Effector memory CD8-positive, alpha-beta T cell (primary cell): ENCODE results near the gene VTI1A.
"Not testable (repeated sequence)": the region's sequence is repeated elsewhere in the genome, so short reads cannot be mapped to it uniquely, and the experiment has no call there.

ENCODE experiments used
- ATAC-seq: fragments of 150-1000 bp; cut with Tn5 transposase; replicated peaks from 2 replicates; pipeline ENCODE4 v1.10.0; 2021; ENCODE audit warnings: mild to moderate bottlenecking, moderate library complexity
- DNase-seq, 3 experiments: peaks; one replicate each; pipeline ENCODE4 v3.0.0; 2021
- H3K27ac Mint-ChIP-seq, 2 donors: one replicate each; pipeline ENCODE4 v1.8.0; 2022; ENCODE audit warnings: mild to moderate bottlenecking in 2 of 2, mixed read lengths in 2 of 2, moderate library complexity in 2 of 2
- H3K27me3 Mint-ChIP-seq, 2 donors: one replicate each; pipeline ENCODE4 v1.8.0; 2022; ENCODE audit warnings: mixed read lengths in 2 of 2
- H3K36me3 Mint-ChIP-seq: one replicate; pipeline ENCODE4 v1.8.0; 2022; ENCODE audit warnings: mild to moderate bottlenecking, moderate library complexity, mixed read lengths; ENCODE audit not compliant: insufficient read depth
- H3K4me1 Mint-ChIP-seq, 2 donors: one replicate each; pipeline ENCODE4 v1.8.0; 2022; ENCODE audit warnings: low read depth in 2 of 2, mixed read lengths in 2 of 2
- H3K4me3 Mint-ChIP-seq, 2 donors: one replicate each; pipeline ENCODE4 v1.8.0; 2022; ENCODE audit warnings: mild to moderate bottlenecking in 2 of 2, mixed read lengths in 2 of 2, moderate library complexity in 2 of 2
- H3K9me3 Mint-ChIP-seq, 2 donors: one replicate each; pipeline ENCODE4 v1.8.0; 2022; ENCODE audit warnings: mixed read lengths in 2 of 2

VTI1A gene

DNA sequence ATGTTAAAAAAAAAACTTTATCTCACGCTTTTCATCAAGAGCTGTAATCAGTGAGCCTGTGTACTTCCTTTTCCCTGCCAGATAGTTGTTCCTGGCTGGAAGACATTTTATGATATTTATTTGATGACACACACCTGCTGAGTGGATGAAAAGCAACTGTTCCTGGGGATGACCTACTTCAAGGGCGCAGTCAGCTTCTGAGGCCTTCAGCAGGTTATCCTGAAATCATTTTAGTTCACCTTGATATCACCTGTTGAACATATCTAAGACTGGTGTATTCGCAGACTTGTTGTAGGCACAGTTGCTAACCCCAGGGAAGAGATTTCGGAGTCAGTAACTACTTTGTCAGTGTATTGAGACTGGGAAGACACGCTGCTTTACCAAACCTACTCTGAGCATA lies 268.6 kb downstream of the VTI1A start:
- H3K4me3 Mint-ChIP-seq: no peak overlapping the region

DNA sequence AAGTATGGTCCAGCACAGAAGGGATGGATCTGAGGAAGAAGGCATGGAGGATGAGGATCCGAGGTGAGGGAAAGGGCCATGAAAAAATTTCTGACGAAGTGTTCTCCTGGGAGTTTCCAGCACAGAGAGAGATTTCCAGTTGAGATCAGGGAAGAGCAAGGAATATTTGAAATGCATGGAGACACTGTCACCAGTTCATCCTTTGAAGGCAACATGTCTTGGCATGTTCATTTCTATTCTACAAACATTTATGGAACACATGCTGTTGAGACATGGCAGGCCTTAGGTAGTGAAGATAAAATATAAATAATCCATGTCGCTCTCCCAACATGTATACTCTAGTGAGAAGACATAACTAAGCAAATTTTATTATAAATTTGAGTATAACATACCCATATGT lies 269.1 kb downstream of the VTI1A start:
- H3K9me3 Mint-ChIP-seq: no peaks in the 10 kb centered on the region
- ATAC-seq (no peak), DNase-seq (no peak)
- H3K36me3 Mint-ChIP-seq: peaks cover 8% of the 10 kb centered on the region
- H3K27me3 Mint-ChIP-seq: no peaks in the 10 kb centered on the region
- no peak overlapping the region for H3K4me3 Mint-ChIP-seq
- no peaks in the 10 kb centered on the region for H3K4me1 Mint-ChIP-seq
- H3K27ac Mint-ChIP-seq: no peak overlapping the region

More for the DNA sequence above, 268.6 kb downstream of the VTI1A start:
- peaks cover 8% of the 10 kb centered on the region for H3K36me3 Mint-ChIP-seq
- H3K27me3 Mint-ChIP-seq: no peaks in the 10 kb centered on the region
- no peak for ATAC-seq
- DNase-seq: no peak
- no peaks in the 10 kb centered on the region for H3K9me3 Mint-ChIP-seq
- no peak overlapping the region for H3K27ac Mint-ChIP-seq
- H3K4me1 Mint-ChIP-seq: no peaks in the 10 kb centered on the region

DNA sequence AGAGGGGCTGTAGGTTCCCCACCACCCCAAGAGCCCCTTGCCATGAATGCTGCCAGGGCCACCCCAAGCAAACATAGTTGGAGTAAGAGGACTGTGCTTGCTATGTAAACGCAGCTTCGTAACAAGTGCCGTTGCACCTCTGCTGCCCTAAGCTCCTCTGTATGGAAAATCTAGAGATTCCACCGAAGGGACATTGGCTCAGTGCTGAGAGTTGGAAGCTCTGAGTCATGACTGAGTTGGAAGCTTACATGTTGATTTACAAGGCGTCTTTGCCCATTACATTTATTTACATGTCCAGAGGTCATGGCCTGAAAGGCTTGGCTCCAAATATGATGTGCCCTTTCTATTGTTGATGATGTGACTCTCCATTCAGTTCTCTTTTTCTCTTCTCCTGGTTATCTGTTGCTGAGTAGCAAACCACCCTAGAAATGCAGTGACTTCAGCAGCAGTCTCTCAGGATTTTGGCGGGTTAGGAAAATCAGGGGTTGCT lies 270.0 kb downstream of the VTI1A start:
- no peak overlapping the region for H3K4me3 Mint-ChIP-seq
- no peak for ATAC-seq
- peaks cover 2 to 5% of the 10 kb centered on the region in 2 donors for H3K4me1 Mint-ChIP-seq
- H3K27me3 Mint-ChIP-seq: no peaks in the 10 kb centered on the region
- H3K27ac Mint-ChIP-seq: no peak overlapping the region
- H3K36me3 Mint-ChIP-seq: peaks cover 8% of the 10 kb centered on the region
- DNase-seq: no peak
- H3K9me3 Mint-ChIP-seq: no peaks in the 10 kb centered on the region

DNA sequence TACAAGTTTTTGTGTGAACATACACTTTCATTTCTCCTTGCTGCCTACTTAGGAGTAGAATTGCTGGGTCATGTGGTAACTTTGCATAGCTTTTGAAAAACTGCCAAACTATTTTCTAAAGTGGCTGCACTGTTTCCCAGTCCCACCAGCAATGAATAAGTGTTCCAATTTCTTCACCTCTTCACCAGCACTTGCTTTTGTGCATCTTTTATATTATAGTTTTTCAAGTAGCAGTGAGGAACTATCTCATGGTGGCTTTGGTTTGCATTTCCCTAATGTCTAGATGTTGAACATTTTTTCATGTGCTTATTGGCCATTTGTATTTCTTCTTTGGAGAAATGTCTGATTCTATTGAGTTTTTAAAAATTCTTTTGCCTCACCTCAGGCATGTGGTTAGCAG lies 273.2 kb downstream of the VTI1A start:
- DNase-seq (no peak), ATAC-seq (no peak)
- Mint-ChIP-seq H3K27ac (no peak overlapping the region), H3K4me1 (peaks cover 2 to 6% of the 10 kb centered on the region in 2 donors), H3K27me3 (no peaks in the 10 kb centered on the region), H3K36me3 (peaks cover 5% of the 10 kb centered on the region), H3K4me3 (no peak overlapping the region), H3K9me3 (no peaks in the 10 kb centered on the region)

DNA sequence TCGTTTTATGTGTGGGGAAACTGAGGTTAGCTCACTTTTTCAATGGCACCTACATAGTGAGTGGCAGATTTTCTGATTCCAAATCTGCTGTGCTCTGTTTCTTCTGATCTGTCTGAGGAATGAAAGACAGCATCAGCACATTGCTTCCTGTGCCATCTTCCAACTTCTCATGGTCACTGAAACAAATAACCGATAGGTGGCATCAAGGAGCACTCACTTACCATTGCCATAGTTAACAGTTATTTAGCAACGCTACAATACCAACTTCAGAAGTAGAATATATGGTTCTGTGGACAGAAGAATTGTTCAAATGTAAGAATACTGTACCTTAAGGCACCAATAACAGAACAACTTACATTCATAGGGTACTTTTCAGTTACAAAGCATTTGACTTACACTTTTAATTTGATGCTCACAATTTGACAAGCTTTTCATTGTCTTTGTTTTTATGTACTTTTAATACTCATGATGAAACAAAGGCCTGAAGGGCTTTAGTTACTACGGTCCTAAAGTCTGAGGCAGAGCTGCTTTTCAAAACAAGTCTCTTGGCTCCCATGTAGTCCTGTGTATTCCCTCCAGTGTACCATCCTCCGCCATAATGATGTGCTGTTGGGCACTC lies 274.2 kb downstream of the VTI1A start:
- ATAC-seq (peak; percentile 26), DNase-seq (peak; percentile 1 to 6 (median 5))
- H3K4me3 Mint-ChIP-seq: no peak overlapping the region
- no peaks in the 10 kb centered on the region for H3K27me3 Mint-ChIP-seq
- H3K36me3 Mint-ChIP-seq: no peaks in the 10 kb centered on the region
- H3K27ac Mint-ChIP-seq: no peak overlapping the region
- peaks cover 2 to 10% of the 10 kb centered on the region in 2 donors for H3K4me1 Mint-ChIP-seq
- H3K9me3 Mint-ChIP-seq: no peaks in the 10 kb centered on the region

DNA sequence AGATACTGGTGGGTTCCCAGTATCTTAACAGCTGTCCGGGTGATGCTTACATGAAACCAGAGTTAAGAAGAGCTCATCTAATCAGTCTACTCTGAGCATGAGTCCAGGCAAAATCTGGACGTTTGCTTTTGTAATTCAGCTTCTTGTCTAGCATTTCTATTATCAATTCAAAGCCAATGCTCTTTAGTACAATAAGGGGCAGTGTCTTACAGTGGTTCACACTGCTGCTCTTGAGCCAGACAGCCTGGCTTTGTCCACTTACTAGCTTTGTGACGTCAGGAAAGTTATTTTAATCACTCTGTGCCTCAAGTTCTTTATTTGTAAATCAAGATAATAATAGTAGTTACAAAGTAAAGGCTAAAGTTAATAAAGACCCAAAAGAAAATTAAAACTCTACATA lies 275.7 kb downstream of the VTI1A start:
- H3K36me3 Mint-ChIP-seq: no peaks in the 10 kb centered on the region
- DNase-seq: no peak
- H3K27me3 Mint-ChIP-seq: no peaks in the 10 kb centered on the region
- H3K27ac Mint-ChIP-seq: no peak overlapping the region
- no peaks in the 10 kb centered on the region for H3K9me3 Mint-ChIP-seq
- no peak overlapping the region for H3K4me3 Mint-ChIP-seq
- H3K4me1 Mint-ChIP-seq: peaks cover 2 to 10% of the 10 kb centered on the region in 2 donors
- ATAC-seq: no peak

DNA sequence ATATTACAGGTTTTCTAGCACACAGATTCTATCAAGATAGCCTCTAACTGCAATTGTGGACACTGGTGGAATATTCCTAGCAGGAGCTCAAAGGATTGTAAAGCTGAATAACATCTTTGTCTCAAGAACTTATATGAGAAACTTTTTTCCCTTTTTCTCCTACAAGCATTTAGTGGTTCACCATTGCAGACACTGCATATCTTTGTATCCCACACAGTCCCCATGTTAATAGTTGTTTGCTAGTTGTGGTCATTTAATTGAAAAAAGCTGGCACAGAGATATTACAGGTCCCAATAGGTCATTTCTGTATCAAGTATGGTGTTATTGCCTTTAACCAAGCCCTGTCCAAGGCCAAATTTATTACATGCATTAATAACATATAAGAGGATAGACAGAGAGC lies 276.9 kb downstream of the VTI1A start:
- ATAC-seq (no peak), DNase-seq (no peak)
- H3K4me1 Mint-ChIP-seq: peaks cover 2 to 10% of the 10 kb centered on the region in 2 donors
- H3K9me3 Mint-ChIP-seq: no peaks in the 10 kb centered on the region
- H3K27ac Mint-ChIP-seq: no peak overlapping the region
- H3K27me3 Mint-ChIP-seq: no peaks in the 10 kb centered on the region
- no peaks in the 10 kb centered on the region for H3K36me3 Mint-ChIP-seq
- H3K4me3 Mint-ChIP-seq: no peak overlapping the region

DNA sequence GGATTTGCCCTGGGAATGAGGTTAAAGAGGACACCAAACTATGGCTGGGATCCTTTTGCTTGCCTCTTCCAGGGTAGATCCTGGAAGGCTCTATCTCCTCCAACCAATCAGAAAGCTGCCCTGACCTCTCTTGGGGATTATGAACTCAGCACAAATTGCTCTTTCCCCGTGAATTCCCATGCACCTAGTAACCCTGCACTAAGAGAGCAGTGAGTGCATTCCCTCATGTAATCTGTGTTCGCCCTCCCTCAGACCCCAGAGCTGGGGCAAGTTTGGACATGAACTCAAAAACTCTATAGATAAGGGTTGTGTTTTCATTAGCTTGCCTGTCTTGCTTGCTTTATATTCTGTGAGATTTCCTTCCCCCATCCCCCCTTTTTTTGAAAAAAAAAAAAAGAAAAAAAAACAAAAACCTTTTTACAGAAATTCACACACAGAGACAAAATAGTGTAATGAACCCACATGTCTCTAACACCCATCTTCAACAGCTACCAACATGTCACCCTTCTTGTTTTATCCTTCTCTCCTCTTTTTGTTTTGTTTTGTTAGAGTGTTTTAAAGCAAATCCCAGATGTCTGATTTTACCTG lies 277.5 kb downstream of the VTI1A start:
- Mint-ChIP-seq H3K27me3 (no peaks in the 10 kb centered on the region), H3K4me1 (peaks cover 2 to 10% of the 10 kb centered on the region in 2 donors), H3K36me3 (no peaks in the 10 kb centered on the region), H3K4me3 (no peak overlapping the region), H3K9me3 (no peaks in the 10 kb centered on the region), H3K27ac (no peak overlapping the region)
- ATAC-seq (no peak), DNase-seq (no peak)

DNA sequence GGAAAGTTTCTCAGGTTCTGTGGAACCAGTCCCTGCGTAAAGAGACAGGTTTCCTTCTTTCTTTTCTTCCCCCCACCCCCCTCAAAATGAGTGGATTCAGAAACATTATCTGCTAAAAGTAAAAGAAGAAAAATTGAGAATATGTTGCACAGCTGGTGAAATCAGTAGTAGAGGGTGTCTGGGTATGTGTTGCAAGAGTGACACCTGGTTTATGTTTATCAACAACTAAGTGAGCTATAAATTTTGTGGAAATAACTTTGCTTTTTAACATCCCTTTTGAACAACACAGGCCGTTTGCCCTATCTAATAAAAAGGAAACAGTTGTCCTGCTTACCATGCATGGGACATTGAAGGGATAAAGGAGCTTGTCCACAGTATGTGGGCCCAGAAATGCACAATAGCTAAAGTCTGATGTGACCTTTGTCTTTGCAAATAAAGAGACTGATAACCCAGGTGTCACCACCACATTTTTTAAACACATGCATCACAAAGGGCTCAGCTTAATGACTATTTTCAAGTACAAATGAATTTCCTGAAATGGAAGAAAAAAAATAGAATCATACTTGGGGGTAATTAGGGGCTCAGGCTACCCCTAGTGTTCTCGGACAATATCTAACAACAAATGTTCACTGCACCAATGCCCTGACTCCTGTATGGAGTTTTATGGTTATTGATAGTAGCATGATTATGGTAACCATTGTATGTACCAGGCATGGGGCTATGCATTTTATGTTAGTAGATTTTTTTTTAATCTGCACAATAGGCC lies 281.3 kb downstream of the VTI1A start:
- ATAC-seq (no peak), DNase-seq (no peak)
- H3K27me3 Mint-ChIP-seq: no peaks in the 10 kb centered on the region
- peaks cover 0 to 9% of the 10 kb centered on the region in 2 donors for H3K4me1 Mint-ChIP-seq
- no peaks in the 10 kb centered on the region for H3K9me3 Mint-ChIP-seq
- no peak overlapping the region for H3K4me3 Mint-ChIP-seq
- no peaks in the 10 kb centered on the region for H3K36me3 Mint-ChIP-seq
- no peak overlapping the region for H3K27ac Mint-ChIP-seq

DNA sequence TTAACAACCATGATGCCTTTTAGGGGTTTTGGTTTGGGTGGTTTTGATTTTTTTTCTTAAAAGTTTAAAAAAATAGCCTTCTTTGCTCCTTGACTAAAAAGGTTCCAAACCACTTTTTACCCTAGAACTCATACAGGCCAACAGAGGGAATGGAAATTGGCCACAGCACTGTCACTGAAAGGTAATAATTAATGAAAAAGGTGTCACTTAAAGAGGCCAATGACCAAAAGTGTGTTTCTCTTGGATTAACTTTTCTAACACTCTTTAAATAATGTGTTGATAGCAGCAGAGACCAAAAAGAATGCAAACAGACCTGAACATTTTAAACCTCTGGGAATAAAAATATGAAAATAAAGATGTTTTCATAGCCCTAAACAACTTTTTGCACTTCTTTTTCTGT lies 282.0 kb downstream of the VTI1A start:
- no peak overlapping the region for H3K27ac Mint-ChIP-seq
- peaks cover 0 to 9% of the 10 kb centered on the region in 2 donors for H3K4me1 Mint-ChIP-seq

DNA sequence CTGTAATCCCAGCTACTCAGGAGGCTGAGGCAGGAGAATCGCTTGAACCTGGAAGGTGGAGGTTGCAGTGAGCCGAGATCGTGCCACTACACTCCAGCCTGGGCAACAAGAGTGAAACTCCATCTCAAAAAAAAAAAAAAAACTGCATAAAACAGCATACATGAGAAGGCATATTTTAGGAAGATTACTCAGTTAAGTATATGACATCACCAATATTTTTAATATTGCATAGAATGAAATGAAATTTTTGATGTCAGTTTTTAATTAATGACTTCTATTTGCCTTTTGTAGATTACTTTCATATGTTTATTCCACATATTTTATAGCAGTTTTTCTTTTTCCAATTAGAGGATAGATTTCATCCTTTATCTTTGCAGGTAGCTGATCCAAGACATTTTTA lies 284.4 kb downstream of the VTI1A start:
- not testable (repeated sequence) for DNase-seq, H3K27ac Mint-ChIP-seq, H3K4me1 Mint-ChIP-seq, ATAC-seq, H3K36me3 Mint-ChIP-seq, H3K4me3 Mint-ChIP-seq, H3K9me3 Mint-ChIP-seq, H3K27me3 Mint-ChIP-seq

More for the DNA sequence above, 282.0 kb downstream of the VTI1A start:
- Mint-ChIP-seq H3K9me3 (no peaks in the 10 kb centered on the region), H3K4me3 (no peak overlapping the region), H3K36me3 (no peaks in the 10 kb centered on the region), H3K27me3 (no peaks in the 10 kb centered on the region)
- ATAC-seq (no peak), DNase-seq (no peak)

DNA sequence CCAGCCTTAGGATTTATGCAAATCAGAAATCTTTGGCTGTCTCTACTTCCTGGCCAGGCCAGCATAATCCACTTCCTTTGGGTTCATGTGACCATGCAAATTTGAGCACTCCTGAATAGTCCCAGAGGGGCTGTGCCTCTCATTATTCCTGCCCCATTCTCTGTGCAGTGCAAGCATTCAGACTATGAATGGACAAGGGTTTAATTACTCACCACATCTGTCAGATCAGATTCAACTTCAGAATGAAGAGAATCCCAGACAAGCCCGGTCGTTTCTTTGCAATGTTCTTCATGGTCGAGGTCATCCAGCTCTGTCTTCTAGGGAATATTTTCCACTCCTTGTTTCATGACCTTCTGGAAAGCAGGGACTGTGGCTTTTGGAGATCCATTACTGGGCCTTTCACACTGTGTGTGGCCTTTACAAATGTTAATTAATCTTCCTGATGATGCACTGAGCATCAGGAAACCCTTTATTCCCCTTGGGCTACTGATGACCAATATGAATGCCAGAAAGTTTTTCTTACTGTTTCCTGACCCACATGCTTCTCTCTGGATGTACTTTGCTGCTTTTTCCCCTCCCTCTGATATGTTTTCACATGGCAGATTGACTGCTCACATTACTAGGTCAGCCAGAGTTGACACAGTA lies 285.4 kb downstream of the VTI1A start:
- Mint-ChIP-seq H3K4me3 (no peak overlapping the region), H3K9me3 (no peaks in the 10 kb centered on the region), H3K4me1 (peaks cover 0 to 4% of the 10 kb centered on the region in 2 donors), H3K27me3 (no peaks in the 10 kb centered on the region), H3K36me3 (peaks cover 4% of the 10 kb centered on the region), H3K27ac (peak overlapping the region in 1 of 2 donors; percentile 29)
- ATAC-seq: no peak
- DNase-seq: no peak

DNA sequence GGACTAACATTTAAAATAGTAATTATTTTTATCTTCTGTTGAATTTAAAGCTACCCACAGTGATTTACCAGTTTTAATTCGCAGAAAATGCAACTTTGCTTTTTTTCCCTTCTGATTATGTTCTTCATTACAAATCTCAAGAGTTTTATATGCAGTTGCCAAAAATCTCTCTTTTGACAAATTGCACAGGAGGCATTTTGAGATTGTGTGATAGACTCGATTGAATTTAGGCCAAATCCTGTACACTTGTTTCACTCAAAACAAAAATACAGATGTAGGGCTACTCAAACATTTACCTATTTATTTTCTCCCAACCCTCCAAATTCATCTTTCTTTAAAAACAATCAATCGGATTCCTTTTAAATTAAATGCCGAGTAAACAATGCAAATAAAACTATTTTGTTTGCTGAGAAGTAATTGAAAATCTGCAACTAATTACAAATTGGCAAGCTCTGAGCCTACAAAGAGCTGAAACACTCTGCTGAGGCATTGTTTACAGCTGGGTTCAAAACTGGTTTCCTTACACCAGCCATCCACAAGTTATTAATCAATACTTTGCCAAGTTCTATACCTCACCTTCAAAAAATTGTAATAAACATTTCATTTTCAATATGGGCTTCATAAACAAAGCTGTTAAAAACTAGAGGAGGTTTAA lies 288.2 kb downstream of the VTI1A start:
- Mint-ChIP-seq H3K4me3 (no peak overlapping the region), H3K36me3 (peaks cover 7% of the 10 kb centered on the region), H3K4me1 (peaks cover 0 to 4% of the 10 kb centered on the region in 2 donors), H3K27ac (no peak overlapping the region), H3K27me3 (no peaks in the 10 kb centered on the region), H3K9me3 (no peaks in the 10 kb centered on the region)
- ATAC-seq (no peak), DNase-seq (no peak)
